GM10248 (cell line): ENCODE data around the gene TDRKH.
A peak's percentile ranks its signal among the peaks of the same experiment; 100 is the strongest.

Experiments used
- CTCF ChIA-PET: fragments of 300-600 bp; sonication (Branson Sonifier 250); formaldehyde crosslinking; extraction: SDS; loops from one replicate; lab custom pipeline; 2021; ENCODE audit warnings: antibody characterized with exemption; lab: Yijun Ruan, JAX
- POLR2A ChIA-PET: fragments of 350-650 bp; sonication (Branson Sonifier 250); formaldehyde crosslinking; extraction: SDS; loops from one replicate; lab custom pipeline; 2020; ENCODE audit warnings: antibody characterized with exemption; lab: Yijun Ruan, JAX
- DNase-seq: peaks from one replicate; pipeline ENCODE4 v3.0.0; 2012; ENCODE audit errors: extremely low spot score
- CTCF ChIP-seq: IDR thresholded peaks from 2 replicates; pipeline ENCODE4 v1.5.1; 2012; ENCODE audit warnings: mild to moderate bottlenecking, low read depth; ENCODE audit errors: extremely low read depth, missing control alignments, control extremely low read depth

The TDRKH gene

GRCh38 chr1:151790071-151790939, at the start of gene TDRKH:
Gene TDRKH (minus strand): TSS chr1:151790500. CDS start chr1:151783022, 7,478 bp downstream.
- POLR2A ChIA-PET = no interaction called here
- CTCF ChIA-PET = interaction anchor here (1.0 to 3.3 kb wide), 6 partner anchors 11 to 118 kb away, joined by 3 to 12 read pairs (median 4); partner anchors contain the start of genes MRPL9 and THEM4

GRCh38 chr1:151839457-151840403, 49.4 kb upstream of the TDRKH start, which contains the start of gene C2CD4D:
Gene C2CD4D (minus strand): TSS chr1:151839820. CDS start chr1:151838989, 831 bp downstream.
- ChIA-PET CTCF (interaction anchor here (1.1 to 1.4 kb wide), 2 partner anchors 19 to 105 kb away, joined by 3 to 6 read pairs; no protein-coding TSS in a partner anchor), POLR2A (no interaction called here)
- DNase-seq = peak; percentile 84
- no peak for TF ChIP-seq CTCF

More at GRCh38 chr1:151790071-151790939, at the start of gene TDRKH:
- TF ChIP-seq CTCF = peak; percentile 46
- DNase-seq = peak; percentile 99

- no peak for TF ChIP-seq CTCF
- no peak for DNase-seq
- CTCF ChIA-PET = interaction anchor here (1.1 to 1.4 kb wide), 2 partner anchors 20 to 104 kb away, joined by 3 to 6 read pairs; no protein-coding TSS in a partner anchor
- POLR2A ChIA-PET = no interaction called here
Measured at GRCh38 chr1:151839082-151839412, 48.7 kb upstream of the TDRKH start.

GRCh38 chr1:151838222-151839081, 48.2 kb upstream of the TDRKH start:
- CTCF ChIA-PET = interaction anchor here (0.9 to 2.8 kb wide), 5 partner anchors 17 to 245 kb away, joined by 3 to 15 read pairs (median 3); no protein-coding TSS in a partner anchor
- POLR2A ChIA-PET = no interaction called here
- TF ChIP-seq CTCF = no peak

GRCh38 chr1:151837884-151838221, 47.6 kb upstream of the TDRKH start:
- TF ChIP-seq CTCF = no peak
- POLR2A ChIA-PET = no interaction called here
- DNase-seq = no peak
- CTCF ChIA-PET = interaction anchor here (0.9 to 2.8 kb wide), 4 partner anchors 17 to 245 kb away, joined by 3 to 15 read pairs (median 8); no protein-coding TSS in a partner anchor

More at GRCh38 chr1:151838222-151839081, 48.2 kb upstream of the TDRKH start:
- DNase-seq = peak; percentile 73
